Brain microvascular endothelial cell (primary cell): ENCODE data around the gene TNIK.

ENCODE experiments used
- DNase-seq: peaks from one replicate; pipeline ENCODE4 v3.0.0-alpha.2; 2020
- H3K27ac ChIP-seq: fragments of 250-450 bp; sonication (Bioruptor Pico); 2 replicates; pipeline ENCODE4 v1.5.1; 2020; ENCODE audit warnings: mild to moderate bottlenecking, moderate library complexity
- H3K27me3 ChIP-seq: fragments of 250-450 bp; sonication (Bioruptor Pico); replicated peaks from 2 replicates; pipeline ENCODE4 v1.5.1; 2020; ENCODE audit warnings: mild to moderate bottlenecking
- H3K36me3 ChIP-seq: fragments of 250-450 bp; sonication (Bioruptor Pico); replicated peaks from 2 replicates; pipeline ENCODE4 v1.5.1; 2020; ENCODE audit warnings: mild to moderate bottlenecking
- H3K4me3 ChIP-seq: 2 replicates; pipeline ENCODE4 v1.5.1; 2011; ENCODE audit warnings: low read depth, mild to moderate bottlenecking, control low read depth, low read length, moderate library complexity
- in situ Hi-C: cut with HindIII; loops from 2 replicates; pipeline ENCODE4 v1.10.0; 2017; ENCODE audit warnings: low sequenced_read_pairs, low pct_ligation_motif_present
- TF ChIP-seq, protein P1 (sequence below): IDR thresholded peaks from 2 replicates; pipeline ENCODE4 v1.5.1; 2011; ENCODE audit warnings: low read depth, mild to moderate bottlenecking, moderate library complexity, low read length, control low read depth, inconsistent platforms; ENCODE audit errors: missing control alignments

The TNIK gene

DNA sequence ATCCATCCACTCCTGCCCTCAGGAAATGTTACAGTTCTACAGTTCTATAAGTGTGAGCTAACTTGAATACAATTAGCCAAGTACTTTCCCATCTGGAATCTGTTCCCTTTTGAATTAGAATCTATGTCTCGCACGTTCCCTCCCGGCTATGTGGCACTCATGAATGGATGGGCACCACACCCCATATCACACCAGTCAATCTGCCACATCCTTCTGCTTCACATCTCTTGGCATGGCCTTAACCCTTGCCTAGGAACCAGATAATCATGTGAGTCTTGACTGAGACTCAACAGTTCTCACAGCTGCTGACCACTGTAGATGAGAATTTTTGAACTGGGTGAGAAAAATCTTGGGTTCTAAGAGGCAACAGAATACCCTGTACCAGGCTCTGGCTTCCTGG, 180.2 kb downstream of the TNIK start:
- DNase-seq: no peak

GRCh38 chr3:171278299-171278590, 182.0 kb downstream of the TNIK start:
- Histone ChIP-seq H3K4me3 (no peak overlapping the region), H3K36me3 (no peaks in the 10 kb centered on the region), H3K27me3 (no peaks in the 10 kb centered on the region), H3K27ac (no peak overlapping the region)
- no peak for DNase-seq
- TF ChIP-seq, protein P1, sequence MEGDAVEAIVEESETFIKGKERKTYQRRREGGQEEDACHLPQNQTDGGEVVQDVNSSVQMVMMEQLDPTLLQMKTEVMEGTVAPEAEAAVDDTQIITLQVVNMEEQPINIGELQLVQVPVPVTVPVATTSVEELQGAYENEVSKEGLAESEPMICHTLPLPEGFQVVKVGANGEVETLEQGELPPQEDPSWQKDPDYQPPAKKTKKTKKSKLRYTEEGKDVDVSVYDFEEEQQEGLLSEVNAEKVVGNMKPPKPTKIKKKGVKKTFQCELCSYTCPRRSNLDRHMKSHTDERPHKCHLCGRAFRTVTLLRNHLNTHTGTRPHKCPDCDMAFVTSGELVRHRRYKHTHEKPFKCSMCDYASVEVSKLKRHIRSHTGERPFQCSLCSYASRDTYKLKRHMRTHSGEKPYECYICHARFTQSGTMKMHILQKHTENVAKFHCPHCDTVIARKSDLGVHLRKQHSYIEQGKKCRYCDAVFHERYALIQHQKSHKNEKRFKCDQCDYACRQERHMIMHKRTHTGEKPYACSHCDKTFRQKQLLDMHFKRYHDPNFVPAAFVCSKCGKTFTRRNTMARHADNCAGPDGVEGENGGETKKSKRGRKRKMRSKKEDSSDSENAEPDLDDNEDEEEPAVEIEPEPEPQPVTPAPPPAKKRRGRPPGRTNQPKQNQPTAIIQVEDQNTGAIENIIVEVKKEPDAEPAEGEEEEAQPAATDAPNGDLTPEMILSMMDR: no peak
- in situ Hi-C loops: no loop called here

More for the DNA sequence above, 180.2 kb downstream of the TNIK start:
- Histone ChIP-seq H3K4me3 (no peak overlapping the region), H3K27ac (no peak overlapping the region), H3K36me3 (no peaks in the 10 kb centered on the region), H3K27me3 (no peaks in the 10 kb centered on the region)
- TF ChIP-seq, protein P1: no peak
- in situ Hi-C loops: no loop called here

GRCh38 chr3:171277456-171278298, 182.5 kb downstream of the TNIK start:
- Histone ChIP-seq H3K27me3 (no peaks in the 10 kb centered on the region), H3K27ac (no peak overlapping the region), H3K36me3 (no peaks in the 10 kb centered on the region), H3K4me3 (no peak overlapping the region)
- TF ChIP-seq, protein P1: no peak
- in situ Hi-C loops: no loop called here
- DNase-seq: no peak

GRCh38 chr3:171276923-171277322, 183.3 kb downstream of the TNIK start:
- no peak overlapping the region for H3K27ac ChIP-seq
- no peak overlapping the region for H3K4me3 ChIP-seq
- in situ Hi-C loops: no loop called here
- no peaks in the 10 kb centered on the region for H3K36me3 ChIP-seq
- H3K27me3 ChIP-seq: no peaks in the 10 kb centered on the region
- TF ChIP-seq, protein P1: no peak
- no peak for DNase-seq

- H3K36me3 ChIP-seq: no peaks in the 10 kb centered on the region
- in situ Hi-C loops: no loop called here
- no peak for DNase-seq
- H3K27me3 ChIP-seq: no peaks in the 10 kb centered on the region
- no peak overlapping the region for H3K27ac ChIP-seq
- TF ChIP-seq, protein P1: no peak
- no peak overlapping the region for H3K4me3 ChIP-seq
These were observed 186.0 kb downstream of the TNIK start for GRCh38 chr3:171274222-171274621.

GRCh38 chr3:171270541-171270940, 189.7 kb downstream of the TNIK start:
- Histone ChIP-seq H3K4me3 (no peak overlapping the region), H3K36me3 (no peaks in the 10 kb centered on the region), H3K27ac (no peak overlapping the region), H3K27me3 (no peaks in the 10 kb centered on the region)
- TF ChIP-seq, protein P1: no peak
- in situ Hi-C loops: no loop called here
- no peak for DNase-seq
